Lower leg skin (tissue), 3 donors: ENCODE results near the gene SMIM15.

ENCODE experiments used
- CTCF ChIP-seq, 3 donors: fragments of 450-650 bp; IDR thresholded peaks; one replicate each; pipeline ENCODE4 v1.5.1; 2016; ENCODE audit warnings: antibody characterized with exemption in 3 of 3, mild to moderate bottlenecking in 3 of 3, moderate library complexity in 2 of 3
- POLR2A ChIP-seq, 2 donors: fragments of 450-650 bp; IDR thresholded peaks; one replicate each; pipeline ENCODE4 v1.6.1; 2016 to 2017; ENCODE audit warnings: antibody characterized with exemption in 2 of 2, mild to moderate bottlenecking in 1 of 2, moderate library complexity in 1 of 2

GRCh38 chr5:61186634-61187033 lies 24.4 kb upstream of the SMIM15 start:
- TF ChIP-seq CTCF (IDR thresholded peaks at IDR 0.05) (no peak), POLR2A (IDR thresholded peaks at IDR 0.05) (no peak)
